ENCODE data around the gene RHOF. TPM values are rescaled to one million over a fixed set of nuclear protein-coding genes. Genes with fewer than 3 reads are reported as not detected.

RHOF gene
- total RNA-seq, 1 donor from 2014 or later = 7.8 TPM

- DNase-seq = no peak
Measured at GRCh38 chr12:121741743-121742142, 51.7 kb downstream of the RHOF start.

- DNase-seq = no peak
Measured at GRCh38 chr12:121740847-121741246, 52.6 kb downstream of the RHOF start.

- no peak for DNase-seq
Measured at GRCh38 chr12:121738340-121738858, 55.1 kb downstream of the RHOF start.

- DNase-seq = no peak
Measured at GRCh38 chr12:121733849-121734248, 59.6 kb downstream of the RHOF start.

- DNase-seq = no peak
Measured at GRCh38 chr12:121731473-121731872, 62.0 kb downstream of the RHOF start.

GRCh38 chr12:121729021-121729420 lies 64.5 kb downstream of the RHOF start:
- DNase-seq = no peak

Other genes with a start within 250 kb of the RHOF start
- 20.7 TPM for gene KDM2B, start 212.7 kb downstream of the RHOF start, total RNA-seq
- gene ORAI1, start 167.2 kb downstream of the RHOF start, total RNA-seq = 20.4 TPM
- gene MORN3, start 124.0 kb downstream of the RHOF start, total RNA-seq = 0.41 TPM
- gene TMEM120B, start 80.9 kb downstream of the RHOF start, total RNA-seq = 14.1 TPM
- gene SETD1B, start 10.3 kb upstream of the RHOF start, total RNA-seq = 5.5 TPM
- 1.0 TPM for gene HPD, start 65.2 kb upstream of the RHOF start, total RNA-seq
- 58.2 TPM for gene PSMD9, start 95.1 kb upstream of the RHOF start, total RNA-seq
- gene CFAP251, start 124.9 kb upstream of the RHOF start, total RNA-seq = 4.5 TPM
- gene BCL7A, start 228.2 kb upstream of the RHOF start, total RNA-seq = 15.4 TPM

All from tongue (tissue), 2 donors.